Measurements from ENCODE around the gene GPX4.

DNA sequence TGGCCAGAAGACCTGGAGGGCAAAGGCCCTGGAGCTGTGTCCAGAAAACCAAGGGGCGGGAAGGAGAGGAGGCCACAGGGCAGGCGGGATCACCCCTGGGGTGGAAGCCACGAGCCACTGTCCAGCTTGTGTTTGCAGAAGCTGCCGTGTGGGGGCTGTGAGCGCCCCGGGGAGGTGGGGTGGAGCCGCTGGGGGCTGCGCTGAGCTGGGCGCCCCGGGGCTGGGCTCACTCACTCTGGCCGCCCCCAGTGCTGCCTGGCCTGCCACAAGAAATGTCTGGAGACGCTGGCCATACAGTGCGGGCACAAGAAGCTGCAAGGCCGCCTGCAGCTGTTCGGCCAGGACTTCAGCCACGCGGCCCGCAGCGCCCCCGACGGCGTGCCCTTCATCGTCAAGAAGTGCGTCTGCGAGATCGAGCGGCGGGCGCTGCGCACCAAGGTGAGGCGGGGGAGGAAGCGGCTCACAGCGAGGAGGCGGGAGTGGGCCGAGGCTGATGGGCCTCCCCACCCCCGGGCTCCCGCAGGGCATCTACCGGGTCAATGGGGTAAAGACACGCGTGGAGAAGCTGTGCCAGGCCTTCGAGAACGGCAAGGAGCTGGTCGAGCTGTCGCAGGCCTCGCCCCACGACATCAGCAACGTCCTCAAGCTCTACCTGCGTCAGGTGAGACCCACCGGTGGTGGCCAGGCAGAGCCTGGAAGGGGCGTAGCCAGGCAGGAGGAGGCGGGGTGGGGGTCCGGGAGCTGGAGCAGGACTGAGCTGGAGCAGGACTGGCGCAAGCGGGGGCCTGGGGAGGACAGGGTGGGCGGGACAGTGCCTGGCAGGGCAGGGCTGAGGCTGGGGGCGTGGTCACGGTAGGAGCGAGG is 22.3 kb upstream of the GPX4 start:
- TF ChIP-seq, protein P1, sequence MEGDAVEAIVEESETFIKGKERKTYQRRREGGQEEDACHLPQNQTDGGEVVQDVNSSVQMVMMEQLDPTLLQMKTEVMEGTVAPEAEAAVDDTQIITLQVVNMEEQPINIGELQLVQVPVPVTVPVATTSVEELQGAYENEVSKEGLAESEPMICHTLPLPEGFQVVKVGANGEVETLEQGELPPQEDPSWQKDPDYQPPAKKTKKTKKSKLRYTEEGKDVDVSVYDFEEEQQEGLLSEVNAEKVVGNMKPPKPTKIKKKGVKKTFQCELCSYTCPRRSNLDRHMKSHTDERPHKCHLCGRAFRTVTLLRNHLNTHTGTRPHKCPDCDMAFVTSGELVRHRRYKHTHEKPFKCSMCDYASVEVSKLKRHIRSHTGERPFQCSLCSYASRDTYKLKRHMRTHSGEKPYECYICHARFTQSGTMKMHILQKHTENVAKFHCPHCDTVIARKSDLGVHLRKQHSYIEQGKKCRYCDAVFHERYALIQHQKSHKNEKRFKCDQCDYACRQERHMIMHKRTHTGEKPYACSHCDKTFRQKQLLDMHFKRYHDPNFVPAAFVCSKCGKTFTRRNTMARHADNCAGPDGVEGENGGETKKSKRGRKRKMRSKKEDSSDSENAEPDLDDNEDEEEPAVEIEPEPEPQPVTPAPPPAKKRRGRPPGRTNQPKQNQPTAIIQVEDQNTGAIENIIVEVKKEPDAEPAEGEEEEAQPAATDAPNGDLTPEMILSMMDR (IDR thresholded peaks at IDR 0.05; ENCODE audit: poor library complexity, severe bottlenecking), result no peak
- TF ChIP-seq EZH2 (IDR thresholded peaks at IDR 0.05; ENCODE audit: borderline replicate concordance, insufficient read depth, low read length, poor library complexity, severe bottlenecking) (no peak), EP300 (conservative IDR thresholded peaks at IDR 0.05; ENCODE audit: poor library complexity, severe bottlenecking) (no peak), POLR2AphosphoS5 (IDR thresholded peaks at IDR 0.05) (no peak), SMC3 (conservative IDR thresholded peaks at IDR 0.05; ENCODE audit: poor library complexity) (no peak), RAD21 (conservative IDR thresholded peaks at IDR 0.05) (no peak), TAF1 (IDR thresholded peaks at IDR 0.05; ENCODE audit: low read depth) (no peak), MXI1 (conservative IDR thresholded peaks at IDR 0.05; ENCODE audit: poor library complexity, severe bottlenecking) (no peak)
- TF ChIP-seq, protein P2, sequence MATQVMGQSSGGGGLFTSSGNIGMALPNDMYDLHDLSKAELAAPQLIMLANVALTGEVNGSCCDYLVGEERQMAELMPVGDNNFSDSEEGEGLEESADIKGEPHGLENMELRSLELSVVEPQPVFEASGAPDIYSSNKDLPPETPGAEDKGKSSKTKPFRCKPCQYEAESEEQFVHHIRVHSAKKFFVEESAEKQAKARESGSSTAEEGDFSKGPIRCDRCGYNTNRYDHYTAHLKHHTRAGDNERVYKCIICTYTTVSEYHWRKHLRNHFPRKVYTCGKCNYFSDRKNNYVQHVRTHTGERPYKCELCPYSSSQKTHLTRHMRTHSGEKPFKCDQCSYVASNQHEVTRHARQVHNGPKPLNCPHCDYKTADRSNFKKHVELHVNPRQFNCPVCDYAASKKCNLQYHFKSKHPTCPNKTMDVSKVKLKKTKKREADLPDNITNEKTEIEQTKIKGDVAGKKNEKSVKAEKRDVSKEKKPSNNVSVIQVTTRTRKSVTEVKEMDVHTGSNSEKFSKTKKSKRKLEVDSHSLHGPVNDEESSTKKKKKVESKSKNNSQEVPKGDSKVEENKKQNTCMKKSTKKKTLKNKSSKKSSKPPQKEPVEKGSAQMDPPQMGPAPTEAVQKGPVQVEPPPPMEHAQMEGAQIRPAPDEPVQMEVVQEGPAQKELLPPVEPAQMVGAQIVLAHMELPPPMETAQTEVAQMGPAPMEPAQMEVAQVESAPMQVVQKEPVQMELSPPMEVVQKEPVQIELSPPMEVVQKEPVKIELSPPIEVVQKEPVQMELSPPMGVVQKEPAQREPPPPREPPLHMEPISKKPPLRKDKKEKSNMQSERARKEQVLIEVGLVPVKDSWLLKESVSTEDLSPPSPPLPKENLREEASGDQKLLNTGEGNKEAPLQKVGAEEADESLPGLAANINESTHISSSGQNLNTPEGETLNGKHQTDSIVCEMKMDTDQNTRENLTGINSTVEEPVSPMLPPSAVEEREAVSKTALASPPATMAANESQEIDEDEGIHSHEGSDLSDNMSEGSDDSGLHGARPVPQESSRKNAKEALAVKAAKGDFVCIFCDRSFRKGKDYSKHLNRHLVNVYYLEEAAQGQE (IDR thresholded peaks at IDR 0.05; ENCODE audit: borderline replicate concordance), result no peak
